Measurements from ENCODE around the gene KDELR3. TPM values are rescaled to one million over a fixed set of nuclear protein-coding genes. Genes with fewer than 3 reads are reported as not detected.

The KDELR3 gene
- total RNA-seq, 4 donors from 2014 or later: 2.6 to 19.7 (median 5.4) TPM

GRCh38 chr22:38506118-38506962, 38.4 kb downstream of the KDELR3 start, which contains the start of gene DDX17:
TSS of gene DDX17 (minus strand) at chr22:38506311.
- ATAC-seq: peak; percentile 96
- TF ChIP-seq EP300 (IDR thresholded peaks at IDR 0.05) (no peak), CTCF (IDR thresholded peaks at IDR 0.05) (peak in 2 of 4 experiments; percentile 50 to 52), POLR2AphosphoS5 (IDR thresholded peaks at IDR 0.05) (peak; percentile 82), POLR2A (IDR thresholded peaks at IDR 0.05) (peak; percentile 73 to 77)
- Histone ChIP-seq H3K9me3 (no peaks in the 10 kb centered on the region), H3K27ac (peak within 1 kb of the TSS; percentile 96 to 100 (median 98)), H3K4me1 (peaks cover 0 to 53% (median 5%) of the 10 kb centered on the region in 3 donors), H3K4me3 (peak within 1 kb of the TSS; percentile 74 to 83), H3K36me3 (peaks cover 0 to 13% of the 10 kb centered on the region in 2 donors), H3K27me3 (no peaks in the 10 kb centered on the region)
- WGBS, 2 donors (ENCODE audit: low coverage in 1 of 2): 0% methylated on average over 12 to 14 of the region's 83 CpGs

GRCh38 chr22:38510416-38510970, 42.6 kb downstream of the KDELR3 start:
- Histone ChIP-seq H3K4me3 (no peak overlapping the region), H3K9me3 (no peaks in the 10 kb centered on the region), H3K36me3 (no peaks in the 10 kb centered on the region), H3K27me3 (no peaks in the 10 kb centered on the region), H3K4me1 (peaks cover 0 to 17% (median 4%) of the 10 kb centered on the region in 3 donors), H3K27ac (no peak overlapping the region)
- no peak for ATAC-seq
- WGBS, 2 donors (ENCODE audit: low coverage in 1 of 2): 85 to 98% methylated on average over 5 of the region's 5 CpGs
- TF ChIP-seq POLR2A (IDR thresholded peaks at IDR 0.05) (no peak), EP300 (IDR thresholded peaks at IDR 0.05) (no peak), POLR2AphosphoS5 (IDR thresholded peaks at IDR 0.05) (no peak), CTCF (IDR thresholded peaks at IDR 0.05) (no peak)

DNA sequence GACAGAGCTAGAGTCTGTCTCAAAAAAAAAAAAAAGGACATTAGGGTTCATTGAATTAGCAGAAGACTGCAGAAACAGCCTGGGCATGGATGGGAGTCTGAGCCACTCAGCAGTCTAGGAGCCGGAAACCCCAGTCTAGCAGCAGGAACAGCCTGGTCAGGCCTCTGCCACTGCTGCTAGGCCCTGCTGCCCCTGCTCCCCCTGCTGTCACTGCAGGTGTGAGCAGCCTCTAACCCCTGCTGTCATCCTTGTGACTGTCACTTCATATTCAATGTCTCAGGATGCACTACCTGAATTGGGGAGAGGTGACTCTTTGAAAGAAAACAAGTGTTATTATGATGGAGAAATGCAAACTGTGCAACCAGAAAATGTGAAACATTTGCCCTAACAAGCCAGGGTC, 45.2 kb downstream of the KDELR3 start:
- TF ChIP-seq POLR2AphosphoS5 (IDR thresholded peaks at IDR 0.05): no peak
- TF ChIP-seq EP300 (IDR thresholded peaks at IDR 0.05): no peak
- no peak for TF ChIP-seq CTCF (IDR thresholded peaks at IDR 0.05)
- TF ChIP-seq POLR2A (IDR thresholded peaks at IDR 0.05): no peak
- no peak for ATAC-seq
- H3K9me3 ChIP-seq: no peaks in the 10 kb centered on the region

DNA sequence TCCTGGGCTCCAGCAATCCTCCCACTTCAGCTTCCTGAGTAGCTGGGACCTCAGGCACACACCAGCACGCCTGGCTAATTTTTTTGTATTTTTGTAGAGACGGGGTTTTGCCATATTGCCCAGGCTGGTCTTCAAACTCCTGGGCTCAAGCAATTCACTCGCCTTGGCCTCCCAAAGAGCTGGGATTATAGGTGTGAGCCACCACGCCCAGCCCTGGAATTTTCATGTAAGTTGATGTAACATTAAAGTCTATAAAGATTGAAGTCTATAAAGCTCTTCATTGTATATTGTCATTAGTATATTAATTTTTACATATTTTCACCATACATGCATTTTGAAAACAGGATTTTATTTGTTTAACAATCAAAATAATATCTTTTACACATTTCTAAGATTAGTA, 50.7 kb downstream of the KDELR3 start:
- ATAC-seq: no peak
- Histone ChIP-seq H3K27ac (no peak overlapping the region), H3K27me3 (peaks cover 4% of the 10 kb centered on the region), H3K36me3 (no peaks in the 10 kb centered on the region), H3K4me1 (no peaks in the 10 kb centered on the region), H3K4me3 (no peak overlapping the region), H3K9me3 (no peaks in the 10 kb centered on the region)
- no peak for TF ChIP-seq POLR2A (IDR thresholded peaks at IDR 0.05)
- TF ChIP-seq CTCF (IDR thresholded peaks at IDR 0.05): no peak
- TF ChIP-seq EP300 (IDR thresholded peaks at IDR 0.05): no peak
- TF ChIP-seq POLR2AphosphoS5 (IDR thresholded peaks at IDR 0.05): no peak
- WGBS, 2 donors (ENCODE audit: low coverage in 1 of 2): 98 to 100% methylated on average over 3 to 4 of the region's 4 CpGs

More for the DNA sequence above, 45.2 kb downstream of the KDELR3 start:
- no peak overlapping the region for H3K27ac ChIP-seq
- no peaks in the 10 kb centered on the region for H3K27me3 ChIP-seq
- 82% methylated on average over 1 of the region's 1 CpG; no CpG with 5 or more reads in 1 of the 2 donors for WGBS, 2 donors (ENCODE audit: low coverage in 1 of 2)
- H3K4me3 ChIP-seq: no peak overlapping the region
- no peaks in the 10 kb centered on the region for H3K36me3 ChIP-seq
- H3K4me1 ChIP-seq: peaks cover 0 to 2% (median 0%) of the 10 kb centered on the region in 3 donors

Data from gastroesophageal sphincter (tissue), 4 donors.